Measurements from ENCODE around the gene PRKACA. TPM values are rescaled to one million over a fixed set of nuclear protein-coding genes. Genes with fewer than 3 reads are reported as not detected.

PRKACA gene
- total RNA-seq, 2 experiments from 2014 or later, result 64.1 to 66.9 TPM

DNA sequence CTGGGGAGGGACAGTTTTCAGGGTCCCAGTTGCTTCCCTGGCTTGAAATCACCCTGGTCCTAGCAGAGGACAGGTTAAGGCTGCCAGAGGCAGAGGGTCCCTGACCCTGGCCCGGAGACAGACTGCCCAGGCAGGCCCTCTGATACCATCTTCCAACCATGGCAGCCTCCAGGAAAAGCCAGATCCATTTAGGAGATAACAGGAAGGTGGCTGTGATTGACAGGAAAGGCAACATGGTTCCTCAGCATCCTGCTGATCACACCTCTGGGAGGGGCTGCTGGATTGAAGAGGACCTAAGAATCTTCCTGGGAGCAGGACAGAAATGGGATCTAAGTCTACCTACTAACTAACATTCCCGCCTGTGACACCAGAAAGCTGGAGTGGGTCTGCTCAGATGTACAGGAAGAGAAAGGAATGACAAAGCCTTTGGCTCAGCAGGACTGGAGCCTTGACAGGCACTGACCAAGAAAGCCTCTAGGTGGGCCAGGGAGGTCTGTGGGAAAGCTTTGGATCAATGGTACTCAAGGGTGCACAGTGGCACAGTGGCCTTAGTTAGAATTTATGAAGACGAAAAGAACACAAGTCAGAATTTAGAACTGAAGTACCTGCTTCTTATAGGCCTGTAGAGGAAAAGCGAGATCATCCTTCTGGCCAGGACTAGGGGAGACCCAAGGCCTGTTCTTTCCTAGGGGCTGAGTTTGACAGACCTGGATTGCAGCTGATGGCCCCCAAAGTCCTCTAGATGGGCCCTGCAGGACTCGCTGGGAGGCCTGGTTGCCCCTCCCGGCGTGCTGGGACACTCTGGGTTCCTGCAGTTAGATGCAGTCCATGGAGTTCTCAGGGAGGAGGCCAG is 2.3 kb upstream of the PRKACA start:
- POLR2A ChIA-PET, result interaction anchor here (6.4 kb wide), 1 partner anchor 16 kb away, joined by 47 read pairs; the partner anchor contains the start of gene ASF1B
- Mint-ChIP-seq H3K27me3 (no peaks in the 10 kb centered on the region), H3K27ac (no peak overlapping the region), H3K9me3 (no peaks in the 10 kb centered on the region), H3K4me3 (no peak overlapping the region), H3K36me3 (peaks cover 8% of the 10 kb centered on the region), H3K4me1 (peaks cover 29% of the 10 kb centered on the region)
- ATAC-seq (ENCODE audit: low read depth) (no peak), DNase-seq (no peak)

GRCh38 chr19:14119146-14119545 is 1.6 kb upstream of the PRKACA start:
- H3K27me3 Mint-ChIP-seq, result no peaks in the 10 kb centered on the region
- DNase-seq (no peak), ATAC-seq (ENCODE audit: low read depth) (no peak)
- H3K27ac Mint-ChIP-seq, result peak overlapping the region; percentile 88
- H3K36me3 Mint-ChIP-seq, result peaks cover 4% of the 10 kb centered on the region
- H3K4me1 Mint-ChIP-seq, result peaks cover 32% of the 10 kb centered on the region
- peak overlapping the region; percentile 87 for H3K4me3 Mint-ChIP-seq
- H3K9me3 Mint-ChIP-seq, result no peaks in the 10 kb centered on the region
- POLR2A ChIA-PET, result interaction anchor here (6.4 kb wide), 1 partner anchor 17 kb away, joined by 47 read pairs; the partner anchor contains the start of gene ASF1B

DNA sequence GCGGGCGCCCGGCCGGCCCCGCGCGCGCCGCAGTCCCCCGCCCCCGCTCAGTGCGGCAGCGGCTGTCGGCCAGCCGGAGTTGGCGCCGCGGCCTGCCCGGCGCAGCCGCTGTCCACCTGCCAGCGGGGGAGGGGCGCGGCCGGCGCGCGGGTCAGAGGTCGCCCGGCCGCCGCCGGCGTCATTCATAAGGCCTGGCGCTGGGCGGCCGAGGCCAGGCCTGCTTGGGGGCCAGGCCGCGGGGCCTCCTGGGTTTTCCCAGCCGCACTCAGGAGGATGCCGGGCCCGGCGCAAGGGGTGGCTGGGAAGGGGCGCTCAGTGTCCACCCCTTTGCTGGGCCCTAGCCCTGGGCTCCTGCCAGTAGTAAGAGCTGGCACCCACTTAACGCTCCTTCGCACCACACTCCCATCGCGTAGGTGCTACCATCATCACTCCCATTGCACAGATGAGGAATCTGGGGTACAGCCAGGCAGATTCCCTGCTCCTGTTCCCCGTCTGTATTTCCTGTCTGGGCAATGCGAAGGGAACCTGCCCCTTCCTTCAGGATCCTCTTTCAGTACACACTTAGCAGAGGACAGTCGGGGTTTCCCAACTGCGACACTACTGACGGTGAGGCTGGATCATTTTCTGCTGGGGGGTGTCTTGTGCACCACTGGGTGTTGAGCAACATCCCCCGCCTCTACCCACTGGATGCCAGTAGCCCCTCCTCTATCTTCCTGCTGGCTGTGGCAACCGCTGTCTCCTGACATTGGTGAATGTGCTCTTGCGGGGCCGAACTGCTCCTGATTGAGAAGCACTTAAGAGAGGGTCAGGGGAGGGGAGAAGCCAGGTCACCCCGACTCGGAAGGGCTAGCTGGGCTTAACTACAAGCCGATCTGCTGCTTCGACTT is 846 bp upstream of the PRKACA start:
- H3K4me1 Mint-ChIP-seq, result peaks cover 36% of the 10 kb centered on the region
- no peaks in the 10 kb centered on the region for H3K9me3 Mint-ChIP-seq
- no peaks in the 10 kb centered on the region for H3K27me3 Mint-ChIP-seq
- DNase-seq, result peak; percentile 42
- peak overlapping the region; percentile 87 for H3K4me3 Mint-ChIP-seq
- ATAC-seq (ENCODE audit: low read depth), result no peak
- H3K27ac Mint-ChIP-seq, result peak overlapping the region; percentile 88
- POLR2A ChIA-PET, result interaction anchor here (1.1 to 6.4 kb wide), 5 partner anchors 8 to 36 kb away, joined by 3 to 47 read pairs (median 6); partner anchors contain the start of gene ASF1B
- H3K36me3 Mint-ChIP-seq, result peaks cover 4% of the 10 kb centered on the region

DNA sequence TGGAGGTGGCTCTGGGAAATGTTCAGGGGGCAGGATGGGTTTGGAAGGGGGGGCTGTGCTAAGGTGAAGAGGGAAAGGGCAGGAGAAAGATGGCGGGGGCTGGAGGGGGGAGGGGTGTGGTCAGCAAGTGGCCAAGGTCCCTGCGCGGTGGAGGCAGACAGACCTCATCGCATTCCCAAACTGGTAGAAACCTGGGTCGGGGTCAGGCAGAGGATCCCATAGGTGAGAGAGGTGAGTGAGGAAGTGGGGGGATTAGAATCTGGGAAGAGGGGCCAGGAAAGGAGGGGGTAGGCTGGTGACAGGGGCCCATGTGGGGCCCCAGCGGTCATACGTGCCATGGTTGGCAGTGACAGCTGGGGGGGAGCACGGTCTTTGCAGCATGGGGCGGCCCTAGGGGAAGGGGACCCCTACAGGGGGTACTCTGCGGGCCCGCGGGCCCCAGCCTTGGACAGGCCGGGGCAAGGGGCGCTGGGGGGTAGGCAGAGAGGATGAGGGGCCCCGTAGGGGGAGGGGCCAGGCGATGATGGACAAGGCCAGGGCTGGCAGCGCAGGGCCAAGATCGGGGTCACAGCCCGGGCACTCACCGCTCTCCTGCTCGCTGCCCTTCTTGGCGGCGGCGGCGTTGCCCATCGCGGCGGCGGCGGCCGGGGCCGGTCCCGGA is 514 bp downstream of the PRKACA start:
- peak overlapping the region; percentile 78 for H3K27ac Mint-ChIP-seq
- DNase-seq (no peak), ATAC-seq (ENCODE audit: low read depth) (peak; percentile 1)
- H3K27me3 Mint-ChIP-seq, result no peaks in the 10 kb centered on the region
- H3K9me3 Mint-ChIP-seq, result no peaks in the 10 kb centered on the region
- peak overlapping the region; percentile 98 for H3K4me3 Mint-ChIP-seq
- peaks cover 2% of the 10 kb centered on the region for H3K36me3 Mint-ChIP-seq
- H3K4me1 Mint-ChIP-seq, result peaks cover 45% of the 10 kb centered on the region
- POLR2A ChIA-PET, result interaction anchor here (0.5 to 6.4 kb wide), 9 partner anchors 9 to 342 kb away, joined by 3 to 47 read pairs (median 5); partner anchors contain the start of gene ASF1B

DNA sequence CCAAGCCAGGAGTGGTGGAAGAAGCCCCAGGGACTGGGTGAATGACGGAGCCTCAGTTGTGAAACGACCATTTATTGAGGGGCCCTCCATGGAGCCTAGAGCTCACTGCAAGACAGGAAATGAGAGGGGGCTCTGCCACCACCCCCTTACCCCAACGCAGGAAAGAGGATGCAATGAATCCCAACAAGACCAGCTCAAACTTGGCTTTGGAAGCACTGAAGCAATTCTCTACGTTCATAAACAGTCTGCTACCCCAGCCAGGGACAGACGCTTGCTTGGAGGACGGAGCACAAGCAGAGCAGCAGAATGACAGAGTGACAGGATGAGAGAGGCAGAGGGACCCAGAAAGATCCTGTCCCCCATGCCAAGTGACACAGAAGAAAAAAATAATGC is 1.0 kb downstream of the PRKACA start:
- POLR2A ChIA-PET, result interaction anchor here (0.5 to 6.4 kb wide), 6 partner anchors 10 to 321 kb away, joined by 3 to 47 read pairs (median 5); partner anchors contain the start of gene ASF1B
- DNase-seq (no peak), ATAC-seq (ENCODE audit: low read depth) (no peak)
- H3K36me3 Mint-ChIP-seq, result peaks cover 2% of the 10 kb centered on the region
- H3K27ac Mint-ChIP-seq, result peak overlapping the region; percentile 78
- H3K9me3 Mint-ChIP-seq, result no peaks in the 10 kb centered on the region
- H3K4me3 Mint-ChIP-seq, result peak overlapping the region; percentile 98
- H3K4me1 Mint-ChIP-seq, result peaks cover 48% of the 10 kb centered on the region
- no peaks in the 10 kb centered on the region for H3K27me3 Mint-ChIP-seq

DNA sequence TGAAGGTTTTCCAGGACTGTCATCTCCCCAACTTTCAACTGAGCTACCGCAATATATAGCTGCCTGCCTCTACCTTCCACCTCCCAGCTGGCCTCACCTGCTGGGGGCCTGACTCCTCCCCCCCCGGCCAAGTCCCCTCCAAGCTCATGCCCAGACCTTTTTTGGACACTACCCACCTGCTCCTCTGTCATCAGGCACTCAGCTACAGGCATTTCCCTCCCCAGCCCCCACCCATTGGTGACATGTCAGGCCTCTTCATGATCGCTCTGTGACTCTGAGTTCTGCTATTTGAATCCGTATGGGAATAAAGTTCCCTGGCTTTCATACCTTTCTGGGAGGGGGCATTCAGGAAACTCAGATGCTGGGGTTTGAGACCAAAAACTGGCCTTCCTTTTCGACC is 1.8 kb downstream of the PRKACA start:
- H3K9me3 Mint-ChIP-seq, result no peaks in the 10 kb centered on the region
- no peak for ATAC-seq (ENCODE audit: low read depth)
- H3K4me3 Mint-ChIP-seq, result peak overlapping the region; percentile 98
- peaks cover 2% of the 10 kb centered on the region for H3K36me3 Mint-ChIP-seq
- H3K27me3 Mint-ChIP-seq, result no peaks in the 10 kb centered on the region
- DNase-seq, result no peak
- no peak overlapping the region for H3K27ac Mint-ChIP-seq
- peaks cover 49% of the 10 kb centered on the region for H3K4me1 Mint-ChIP-seq
- POLR2A ChIA-PET, result interaction anchor here (0.9 to 6.4 kb wide), 3 partner anchors 16 to 34 kb away, joined by 3 to 47 read pairs (median 16); partner anchors contain the start of gene ASF1B

GRCh38 chr19:14114854-14115253 is 2.7 kb downstream of the PRKACA start:
- H3K4me3 Mint-ChIP-seq, result peak overlapping the region; percentile 16
- H3K36me3 Mint-ChIP-seq, result no peaks in the 10 kb centered on the region
- peaks cover 49% of the 10 kb centered on the region for H3K4me1 Mint-ChIP-seq
- no peaks in the 10 kb centered on the region for H3K9me3 Mint-ChIP-seq
- DNase-seq, result peak; percentile 69
- POLR2A ChIA-PET, result interaction anchor here (0.6 to 6.4 kb wide), 3 partner anchors 9 to 33 kb away, joined by 6 to 47 read pairs (median 16); partner anchors contain the start of gene ASF1B
- H3K27me3 Mint-ChIP-seq, result no peaks in the 10 kb centered on the region
- no peak overlapping the region for H3K27ac Mint-ChIP-seq
- ATAC-seq (ENCODE audit: low read depth), result no peak

DNA sequence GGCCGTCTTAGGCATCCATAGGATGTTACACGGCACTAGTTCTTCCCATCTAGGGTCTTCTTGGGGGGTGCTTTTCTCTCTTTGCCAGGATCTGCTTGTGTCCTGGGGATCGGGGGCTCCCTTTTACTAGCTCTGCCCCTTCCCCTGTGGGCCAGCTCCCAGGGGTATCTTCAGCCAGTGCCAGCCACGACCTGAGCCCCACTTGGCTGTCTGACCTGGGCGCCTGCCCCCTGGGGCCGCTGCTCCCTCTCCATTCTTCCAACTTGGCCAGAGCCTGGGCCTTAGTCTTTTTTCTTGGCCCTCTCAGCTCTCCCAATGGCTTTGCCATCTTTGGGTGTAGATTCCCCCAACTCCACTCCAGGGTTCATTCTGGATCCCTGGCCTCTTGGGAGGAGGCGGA is 3.1 kb downstream of the PRKACA start:
- Mint-ChIP-seq H3K27ac (no peak overlapping the region), H3K4me1 (peaks cover 46% of the 10 kb centered on the region), H3K4me3 (no peak overlapping the region), H3K9me3 (no peaks in the 10 kb centered on the region), H3K36me3 (no peaks in the 10 kb centered on the region), H3K27me3 (no peaks in the 10 kb centered on the region)
- POLR2A ChIA-PET, result interaction anchor here (0.6 to 6.4 kb wide), 4 partner anchors 9 to 34 kb away, joined by 3 to 47 read pairs (median 4); partner anchors contain the start of gene ASF1B
- ATAC-seq (ENCODE audit: low read depth) (no peak), DNase-seq (no peak)

DNA sequence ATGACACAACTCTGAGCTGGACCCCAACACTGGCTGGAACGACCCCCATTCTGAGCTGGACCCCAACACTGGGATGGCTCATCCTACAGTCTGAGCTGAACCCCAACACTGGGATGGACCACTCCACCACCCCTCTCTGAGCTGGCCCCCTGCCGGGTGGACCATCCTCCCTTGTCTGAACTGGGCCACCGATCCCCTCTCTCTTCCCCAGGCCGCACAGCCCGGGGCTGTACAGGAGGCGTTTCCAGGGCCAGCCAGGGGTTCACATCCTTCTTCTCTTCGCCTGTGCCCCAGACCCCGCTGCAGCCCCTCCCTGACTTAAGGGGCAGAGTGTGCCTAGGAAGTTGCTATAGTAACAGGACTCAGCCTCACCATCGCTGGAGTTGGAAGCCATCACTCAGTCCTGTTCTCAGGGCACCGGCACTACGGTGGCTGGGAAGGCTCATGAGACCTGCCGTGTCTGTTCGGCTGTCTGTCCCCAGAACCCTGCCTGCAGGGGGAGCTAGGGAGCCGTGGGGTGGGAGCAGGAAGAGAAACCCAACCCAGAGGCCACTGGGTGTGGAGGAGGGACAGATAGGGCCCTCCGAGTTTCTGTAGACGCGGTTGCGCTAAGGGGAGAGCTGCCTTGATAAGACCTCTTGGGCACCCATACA is 3.7 kb downstream of the PRKACA start:
- H3K4me1 Mint-ChIP-seq, result peaks cover 42% of the 10 kb centered on the region
- no peak overlapping the region for H3K4me3 Mint-ChIP-seq
- H3K27me3 Mint-ChIP-seq, result no peaks in the 10 kb centered on the region
- no peaks in the 10 kb centered on the region for H3K36me3 Mint-ChIP-seq
- peak; percentile 69 for DNase-seq
- no peak for ATAC-seq (ENCODE audit: low read depth)
- POLR2A ChIA-PET, result interaction anchor here (0.6 to 6.4 kb wide), 3 partner anchors 14 to 33 kb away, joined by 3 to 47 read pairs (median 3); partner anchors contain the start of gene ASF1B
- peak overlapping the region; percentile 61 for H3K27ac Mint-ChIP-seq
- no peaks in the 10 kb centered on the region for H3K9me3 Mint-ChIP-seq

DNA sequence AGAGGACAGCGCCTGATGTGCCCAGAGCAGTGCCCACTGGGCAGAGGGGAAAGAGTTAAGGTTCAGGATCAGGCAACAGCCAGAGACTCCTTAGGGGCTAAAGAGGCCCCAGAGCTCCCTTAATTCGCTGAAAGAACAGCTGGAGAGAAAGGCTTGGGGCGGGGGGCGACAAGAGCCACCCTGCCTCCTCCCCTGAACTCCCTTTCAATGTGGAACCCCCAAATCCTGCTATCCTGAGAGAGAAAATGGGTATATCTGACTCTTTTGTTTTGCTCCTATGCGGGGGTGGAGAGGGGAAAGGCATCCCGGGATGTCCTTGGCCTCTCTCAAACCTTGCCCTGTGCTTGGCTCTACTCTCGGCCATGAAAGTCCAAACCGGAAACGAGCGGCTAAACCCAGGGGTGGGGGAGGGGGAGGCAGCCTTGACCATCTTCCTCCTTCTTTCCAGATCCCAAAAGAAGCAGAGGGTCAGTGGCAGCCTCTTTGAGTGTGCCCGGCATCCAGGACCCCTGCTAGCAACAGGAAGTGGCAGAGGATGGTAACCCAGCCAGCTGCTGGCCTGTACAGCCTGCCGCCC is 4.7 kb downstream of the PRKACA start:
- Mint-ChIP-seq H3K36me3 (no peaks in the 10 kb centered on the region), H3K27ac (peak overlapping the region; percentile 34), H3K4me1 (peaks cover 37% of the 10 kb centered on the region), H3K4me3 (peak overlapping the region; percentile 25), H3K9me3 (no peaks in the 10 kb centered on the region), H3K27me3 (no peaks in the 10 kb centered on the region)
- DNase-seq (no peak), ATAC-seq (ENCODE audit: low read depth) (no peak)
- POLR2A ChIA-PET, result interaction anchor here (1.4 kb wide), 1 partner anchor 9 kb away, joined by 3 read pairs; no protein-coding TSS in a partner anchor

GRCh38 chr19:14112051-14112808 is 5.3 kb downstream of the PRKACA start:
- peaks cover 37% of the 10 kb centered on the region for H3K4me1 Mint-ChIP-seq
- POLR2A ChIA-PET, result interaction anchor here (1.4 to 1.6 kb wide), 2 partner anchors 8 to 21 kb away, joined by 3 to 4 read pairs; no protein-coding TSS in a partner anchor
- no peaks in the 10 kb centered on the region for H3K9me3 Mint-ChIP-seq

More at GRCh38 chr19:14112051-14112808, 5.3 kb downstream of the PRKACA start:
- no peaks in the 10 kb centered on the region for H3K27me3 Mint-ChIP-seq
- DNase-seq (no peak), ATAC-seq (ENCODE audit: low read depth) (no peak)
- H3K4me3 Mint-ChIP-seq, result peak overlapping the region; percentile 19
- H3K36me3 Mint-ChIP-seq, result no peaks in the 10 kb centered on the region
- peak overlapping the region; percentile 34 for H3K27ac Mint-ChIP-seq
